ENCODE data around the gene SERPINB3. TPM values are rescaled to one million over a fixed set of nuclear protein-coding genes. Genes with fewer than 3 reads are reported as not detected.

The SERPINB3 gene
- total and polyA plus RNA-seq, 4 donors = 0.05 TPM; not detected in 3

DNA sequence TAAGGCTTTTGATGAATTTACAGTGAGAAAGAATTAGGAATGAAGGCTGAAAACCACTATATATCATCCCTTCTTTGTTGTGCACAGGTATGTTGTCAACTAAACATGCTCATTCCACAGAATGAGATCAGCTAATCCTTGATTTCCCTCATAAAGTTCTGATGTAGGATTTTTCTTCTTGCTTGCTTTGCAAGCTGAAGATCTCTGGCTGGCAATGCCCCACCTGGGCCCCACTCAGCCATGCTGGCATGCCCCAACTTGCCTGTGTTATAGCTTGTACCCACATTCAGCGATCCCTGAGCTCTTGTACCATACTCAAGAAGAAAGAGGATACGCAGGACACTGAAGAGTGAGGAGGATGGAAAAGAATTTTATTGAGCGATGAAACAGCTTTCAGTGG is 23.0 kb upstream of the SERPINB3 start:
- no peak for TF ChIP-seq FOXA2 (IDR thresholded peaks at IDR 0.05)
- TF ChIP-seq EGR1 (IDR thresholded peaks at IDR 0.05; ENCODE audit: low read depth in 2 of 2) = no peak
- H3K36me3 ChIP-seq (ENCODE audit: control insufficient read depth in 4 of 4, insufficient read depth in 3 of 4, low read depth in 1 of 4, low read length in 3 of 4) = no peaks in the 10 kb centered on the region

DNA sequence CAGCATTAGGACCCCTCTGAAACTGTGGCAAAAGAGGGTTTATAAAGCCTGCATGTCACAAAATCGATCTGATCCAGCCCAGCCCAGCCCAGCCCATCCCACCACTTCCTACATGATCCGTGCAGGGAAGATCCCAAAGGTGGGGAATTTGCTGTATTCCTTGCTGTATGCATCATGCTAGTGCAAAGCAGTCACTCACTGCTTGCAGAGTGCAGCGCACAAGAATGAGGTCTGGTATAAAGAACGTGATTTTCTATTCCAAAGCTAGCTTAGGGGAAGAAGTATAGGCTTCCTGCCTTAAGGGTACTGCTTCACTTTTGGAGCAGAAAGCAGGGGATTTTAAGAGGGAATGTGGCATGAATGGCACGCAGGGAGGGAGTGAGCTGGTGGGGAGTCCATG is 22.2 kb upstream of the SERPINB3 start:
- H3K4me1 ChIP-seq (ENCODE audit: control insufficient read depth in 4 of 4, insufficient read depth in 4 of 4, low read length in 3 of 4) = peaks cover 0 to 17% (median 8%) of the 10 kb centered on the region in 4 donors
- no peak overlapping the region for H3K27ac ChIP-seq (ENCODE audit: low read depth in 1 of 2, low read length in 2 of 2)
- no peak overlapping the region for H3K4me3 ChIP-seq (ENCODE audit: low read depth in 1 of 3, low read length in 3 of 3)
- H3K9ac ChIP-seq (ENCODE audit: low read depth in 1 of 2, low read length in 2 of 2) = no peak overlapping the region
- H3K27me3 ChIP-seq (ENCODE audit: control insufficient read depth in 4 of 4, insufficient read depth in 4 of 4, low read length in 3 of 4) = no peaks in the 10 kb centered on the region
- TF ChIP-seq FOXA2 (IDR thresholded peaks at IDR 0.05) (no peak), NR2F2 (IDR thresholded peaks at IDR 0.05) (no peak), RAD21 (IDR thresholded peaks at IDR 0.05) (no peak), SP1 (IDR thresholded peaks at IDR 0.05) (no peak), HNF4A (conservative IDR thresholded peaks at IDR 0.05) (no peak), EGR1 (IDR thresholded peaks at IDR 0.05; ENCODE audit: low read depth in 2 of 2) (no peak), FOXA1 (IDR thresholded peaks at IDR 0.05) (no peak), RXRA (IDR thresholded peaks at IDR 0.05) (no peak)
- TF ChIP-seq, protein P1, sequence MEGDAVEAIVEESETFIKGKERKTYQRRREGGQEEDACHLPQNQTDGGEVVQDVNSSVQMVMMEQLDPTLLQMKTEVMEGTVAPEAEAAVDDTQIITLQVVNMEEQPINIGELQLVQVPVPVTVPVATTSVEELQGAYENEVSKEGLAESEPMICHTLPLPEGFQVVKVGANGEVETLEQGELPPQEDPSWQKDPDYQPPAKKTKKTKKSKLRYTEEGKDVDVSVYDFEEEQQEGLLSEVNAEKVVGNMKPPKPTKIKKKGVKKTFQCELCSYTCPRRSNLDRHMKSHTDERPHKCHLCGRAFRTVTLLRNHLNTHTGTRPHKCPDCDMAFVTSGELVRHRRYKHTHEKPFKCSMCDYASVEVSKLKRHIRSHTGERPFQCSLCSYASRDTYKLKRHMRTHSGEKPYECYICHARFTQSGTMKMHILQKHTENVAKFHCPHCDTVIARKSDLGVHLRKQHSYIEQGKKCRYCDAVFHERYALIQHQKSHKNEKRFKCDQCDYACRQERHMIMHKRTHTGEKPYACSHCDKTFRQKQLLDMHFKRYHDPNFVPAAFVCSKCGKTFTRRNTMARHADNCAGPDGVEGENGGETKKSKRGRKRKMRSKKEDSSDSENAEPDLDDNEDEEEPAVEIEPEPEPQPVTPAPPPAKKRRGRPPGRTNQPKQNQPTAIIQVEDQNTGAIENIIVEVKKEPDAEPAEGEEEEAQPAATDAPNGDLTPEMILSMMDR (IDR thresholded peaks at IDR 0.05; ENCODE audit: low read depth, low read length, missing input control) = no peak
- TF ChIP-seq, protein P2, sequence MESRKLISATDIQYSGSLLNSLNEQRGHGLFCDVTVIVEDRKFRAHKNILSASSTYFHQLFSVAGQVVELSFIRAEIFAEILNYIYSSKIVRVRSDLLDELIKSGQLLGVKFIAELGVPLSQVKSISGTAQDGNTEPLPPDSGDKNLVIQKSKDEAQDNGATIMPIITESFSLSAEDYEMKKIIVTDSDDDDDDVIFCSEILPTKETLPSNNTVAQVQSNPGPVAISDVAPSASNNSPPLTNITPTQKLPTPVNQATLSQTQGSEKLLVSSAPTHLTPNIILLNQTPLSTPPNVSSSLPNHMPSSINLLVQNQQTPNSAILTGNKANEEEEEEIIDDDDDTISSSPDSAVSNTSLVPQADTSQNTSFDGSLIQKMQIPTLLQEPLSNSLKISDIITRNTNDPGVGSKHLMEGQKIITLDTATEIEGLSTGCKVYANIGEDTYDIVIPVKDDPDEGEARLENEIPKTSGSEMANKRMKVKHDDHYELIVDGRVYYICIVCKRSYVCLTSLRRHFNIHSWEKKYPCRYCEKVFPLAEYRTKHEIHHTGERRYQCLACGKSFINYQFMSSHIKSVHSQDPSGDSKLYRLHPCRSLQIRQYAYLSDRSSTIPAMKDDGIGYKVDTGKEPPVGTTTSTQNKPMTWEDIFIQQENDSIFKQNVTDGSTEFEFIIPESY (IDR thresholded peaks at IDR 0.05) = no peak
- TF ChIP-seq, protein P3, sequence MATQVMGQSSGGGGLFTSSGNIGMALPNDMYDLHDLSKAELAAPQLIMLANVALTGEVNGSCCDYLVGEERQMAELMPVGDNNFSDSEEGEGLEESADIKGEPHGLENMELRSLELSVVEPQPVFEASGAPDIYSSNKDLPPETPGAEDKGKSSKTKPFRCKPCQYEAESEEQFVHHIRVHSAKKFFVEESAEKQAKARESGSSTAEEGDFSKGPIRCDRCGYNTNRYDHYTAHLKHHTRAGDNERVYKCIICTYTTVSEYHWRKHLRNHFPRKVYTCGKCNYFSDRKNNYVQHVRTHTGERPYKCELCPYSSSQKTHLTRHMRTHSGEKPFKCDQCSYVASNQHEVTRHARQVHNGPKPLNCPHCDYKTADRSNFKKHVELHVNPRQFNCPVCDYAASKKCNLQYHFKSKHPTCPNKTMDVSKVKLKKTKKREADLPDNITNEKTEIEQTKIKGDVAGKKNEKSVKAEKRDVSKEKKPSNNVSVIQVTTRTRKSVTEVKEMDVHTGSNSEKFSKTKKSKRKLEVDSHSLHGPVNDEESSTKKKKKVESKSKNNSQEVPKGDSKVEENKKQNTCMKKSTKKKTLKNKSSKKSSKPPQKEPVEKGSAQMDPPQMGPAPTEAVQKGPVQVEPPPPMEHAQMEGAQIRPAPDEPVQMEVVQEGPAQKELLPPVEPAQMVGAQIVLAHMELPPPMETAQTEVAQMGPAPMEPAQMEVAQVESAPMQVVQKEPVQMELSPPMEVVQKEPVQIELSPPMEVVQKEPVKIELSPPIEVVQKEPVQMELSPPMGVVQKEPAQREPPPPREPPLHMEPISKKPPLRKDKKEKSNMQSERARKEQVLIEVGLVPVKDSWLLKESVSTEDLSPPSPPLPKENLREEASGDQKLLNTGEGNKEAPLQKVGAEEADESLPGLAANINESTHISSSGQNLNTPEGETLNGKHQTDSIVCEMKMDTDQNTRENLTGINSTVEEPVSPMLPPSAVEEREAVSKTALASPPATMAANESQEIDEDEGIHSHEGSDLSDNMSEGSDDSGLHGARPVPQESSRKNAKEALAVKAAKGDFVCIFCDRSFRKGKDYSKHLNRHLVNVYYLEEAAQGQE (IDR thresholded peaks at IDR 0.05) = no peak
- TF ChIP-seq, protein P4, sequence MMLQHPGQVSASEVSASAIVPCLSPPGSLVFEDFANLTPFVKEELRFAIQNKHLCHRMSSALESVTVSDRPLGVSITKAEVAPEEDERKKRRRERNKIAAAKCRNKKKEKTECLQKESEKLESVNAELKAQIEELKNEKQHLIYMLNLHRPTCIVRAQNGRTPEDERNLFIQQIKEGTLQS (IDR thresholded peaks at IDR 0.05) = no peak
- 82% methylated on average over 5 of the region's 5 CpGs for WGBS
- no peak for DNase-seq (ENCODE audit: low spot score)
- H3K9me3 ChIP-seq (ENCODE audit: control insufficient read depth in 4 of 4, low read length in 3 of 4) = no peaks in the 10 kb centered on the region
- no peaks in the 10 kb centered on the region for H3K36me3 ChIP-seq (ENCODE audit: control insufficient read depth in 4 of 4, insufficient read depth in 3 of 4, low read depth in 1 of 4, low read length in 3 of 4)

More for the DNA sequence above, 23.0 kb upstream of the SERPINB3 start:
- Histone ChIP-seq H3K4me3 (ENCODE audit: low read depth in 1 of 3, low read length in 3 of 3) (no peak overlapping the region), H3K27me3 (ENCODE audit: control insufficient read depth in 4 of 4, insufficient read depth in 4 of 4, low read length in 3 of 4) (no peaks in the 10 kb centered on the region), H3K9ac (ENCODE audit: low read depth in 1 of 2, low read length in 2 of 2) (no peak overlapping the region), H3K4me1 (ENCODE audit: control insufficient read depth in 4 of 4, insufficient read depth in 4 of 4, low read length in 3 of 4) (peaks cover 0 to 17% (median 8%) of the 10 kb centered on the region in 4 donors), H3K27ac (ENCODE audit: low read depth in 1 of 2, low read length in 2 of 2) (no peak overlapping the region), H3K9me3 (ENCODE audit: control insufficient read depth in 4 of 4, low read length in 3 of 4) (no peaks in the 10 kb centered on the region)
- 97% methylated on average over 3 of the region's 3 CpGs for WGBS
- DNase-seq (ENCODE audit: low spot score) = no peak

Measured in liver (tissue), 9 donors.